WTC11 (cell line): Measurements from ENCODE around the gene GLRA1.

Experiments used
- ATF1 ChIP-seq: sonication (generic); formaldehyde crosslinking; IDR thresholded peaks from 2 replicates; pipeline ENCODE4 v1.8.1; 2023; ENCODE audit warnings: mild to moderate bottlenecking, moderate library complexity, missing genetic modification reagents
- CTCF ChIP-seq: fragments of 200-600 bp; IDR thresholded peaks from 2 replicates; pipeline ENCODE4 v1.8.0; 2022; ENCODE audit warnings: antibody characterized with exemption
- E2F1 ChIP-seq: sonication (generic); formaldehyde crosslinking; IDR thresholded peaks from 2 replicates; pipeline ENCODE4 v1.8.0; 2022; ENCODE audit warnings: mild to moderate bottlenecking, missing genetic modification reagents
- KAT7 ChIP-seq: sonication (generic); formaldehyde crosslinking; IDR thresholded peaks from 2 replicates; pipeline ENCODE4 v1.8.1; 2023; ENCODE audit warnings: missing genetic modification reagents, mild to moderate bottlenecking, borderline replicate concordance
- RORB ChIP-seq: fragments of 250-450 bp; sonication (Bioruptor Pico); IDR thresholded peaks from 2 replicates; pipeline ENCODE4 v1.9.0; 2021; ENCODE audit warnings: mild to moderate bottlenecking
- SMAD4 ChIP-seq: sonication (generic); formaldehyde crosslinking; IDR thresholded peaks from 2 replicates; pipeline ENCODE4 v1.8.0; 2022; ENCODE audit warnings: mild to moderate bottlenecking, missing genetic modification reagents
- ZNF232 ChIP-seq: sonication (generic); formaldehyde crosslinking; IDR thresholded peaks from 2 replicates; pipeline ENCODE4 v1.8.0; 2022; ENCODE audit warnings: mild to moderate bottlenecking, missing genetic modification reagents
- ZNF512 ChIP-seq: sonication (generic); formaldehyde crosslinking; IDR thresholded peaks from 2 replicates; pipeline ENCODE4 v1.8.1; 2022; ENCODE audit warnings: missing genetic modification reagents, borderline replicate concordance

- TF ChIP-seq ZNF512 (CRISPR knock-in tag) (no peak), CTCF (no peak), E2F1 (CRISPR knock-in tag) (no peak), KAT7 (no peak), ATF1 (no peak), ZNF232 (no peak), RORB (CRISPR knock-in tag) (no peak), SMAD4 (no peak)
These were observed 36.9 kb upstream of the GLRA1 start for GRCh38 chr5:151961557-151961956.
